Natural killer cell (primary cell): ENCODE data around the gene GBP1. TPM values are rescaled to one million over a fixed set of nuclear protein-coding genes. Genes with fewer than 3 reads are reported as not detected.

Source experiments
- ATAC-seq, 3 donors: fragments of 150-1000 bp in 2 of 3; fragments of 200-7000 bp in 1 of 3; cut with Tn5 transposase; 1 replicate in 1 of 3; 2 replicates in 2 of 3; pipeline ENCODE4 v1.10.0; 2021; ENCODE audit warnings: mild to moderate bottlenecking in 2 of 3, moderate library complexity in 2 of 3
- DNase-seq, 2 donors: peaks; one replicate each; pipeline versions ENCODE4 v3.0.0 to v3.0.0-alpha.2; 2013 to 2021; ENCODE audit warnings: mixed read lengths in 1 of 2
- H3K27ac ChIP-seq: one replicate; pipeline ENCODE4 v1.5.1; 2013; ENCODE audit warnings: mild to moderate bottlenecking, low read length
- H3K27me3 ChIP-seq: one replicate; pipeline ENCODE4 v1.6.1; 2013; ENCODE audit warnings: low read length; ENCODE audit not compliant: control insufficient read depth, insufficient read depth
- H3K36me3 ChIP-seq: one replicate; pipeline ENCODE4 v1.6.1; 2013; ENCODE audit warnings: low read length; ENCODE audit not compliant: control insufficient read depth, insufficient read depth
- H3K4me1 ChIP-seq: one replicate; pipeline ENCODE4 v1.6.1; 2013; ENCODE audit warnings: low read length; ENCODE audit not compliant: control insufficient read depth, insufficient read depth
- H3K4me3 ChIP-seq: one replicate; pipeline ENCODE4 v1.5.1; 2013; ENCODE audit warnings: low read length
- H3K9me3 ChIP-seq: one replicate; pipeline ENCODE4 v1.6.1; 2013; ENCODE audit warnings: low read length; ENCODE audit not compliant: control insufficient read depth, insufficient read depth
- H3K27ac Mint-ChIP-seq, 2 donors: one replicate each; pipeline ENCODE4 v1.8.0; 2022; ENCODE audit warnings: mild to moderate bottlenecking in 2 of 2, mixed read lengths in 2 of 2, moderate library complexity in 1 of 2
- H3K27me3 Mint-ChIP-seq, 2 donors: one replicate each; pipeline ENCODE4 v1.8.0; 2022; ENCODE audit warnings: low read depth in 2 of 2, mixed read lengths in 2 of 2
- H3K36me3 Mint-ChIP-seq: one replicate; pipeline ENCODE4 v1.8.0; 2022; ENCODE audit warnings: mixed read lengths
- H3K4me1 Mint-ChIP-seq, 2 donors: one replicate each; pipeline ENCODE4 v1.8.0; 2022; ENCODE audit warnings: mixed read lengths in 2 of 2
- H3K4me3 Mint-ChIP-seq: one replicate; pipeline ENCODE4 v1.8.0; 2022; ENCODE audit warnings: mild to moderate bottlenecking, moderate library complexity, mixed read lengths
- H3K9me3 Mint-ChIP-seq, 2 donors: one replicate each; pipeline ENCODE4 v1.8.0; 2022; ENCODE audit warnings: mixed read lengths in 2 of 2
- CTCF ChIP-seq: fragments of 200-600 bp; IDR thresholded peaks from one replicate; pipeline ENCODE4 v1.8.0; 2022; ENCODE audit warnings: antibody characterized with exemption
- WGBS: methylation state at CpG from one replicate; pipeline ENCODE4 v1.1.7; 2013; ENCODE audit warnings: missing lambda C conversion rate; ENCODE audit not compliant: insufficient coverage; 5-methylcytosine and 5-hydroxymethylcytosine counted together
- intact Hi-C: fragments of 100-400 bp; cut with micrococcal nuclease; formaldehyde crosslinking; loops from one replicate; pipeline ENCODE4 v1.14.2; 2022
- total RNA-seq, 4 donors: library from RNA; stranded (reverse); fragments of 120-200 nt in 1 of 4; gene quantifications; one replicate each; pipeline versions ENCODE4 v1.2.3 to v1.2.4, GENCODE V29; 2013 to 2022

GBP1 gene
- total RNA-seq, 3 donors from 2014 or later (not counting 1 experiment from before 2014, with no cell fraction given), result 32.0 to 41.2 (median 34.8) TPM

- no peak for ATAC-seq
- Mint-ChIP-seq H3K36me3 (peaks cover 41% of the 10 kb centered on the region), H3K9me3 (no peaks in the 10 kb centered on the region), H3K27me3 (no peaks in the 10 kb centered on the region), H3K27ac (peak overlapping the region; percentile 17 to 64), H3K4me1 (peaks cover 14 to 18% of the 10 kb centered on the region in 2 donors), H3K4me3 (no peak overlapping the region)
- H3K4me1 ChIP-seq, result no peaks in the 10 kb centered on the region
- H3K27me3 ChIP-seq, result no peaks in the 10 kb centered on the region
- no peak for DNase-seq
- peaks cover 57% of the 10 kb centered on the region for H3K36me3 ChIP-seq
- 95% methylated on average over 17 of the region's 17 CpGs for WGBS
- TF ChIP-seq CTCF, result no peak
- no peaks in the 10 kb centered on the region for H3K9me3 ChIP-seq
- H3K27ac ChIP-seq, result no peak overlapping the region
- intact Hi-C loops, result no loop called here
- no peak overlapping the region for H3K4me3 ChIP-seq
Measured at GRCh38 chr1:89104687-89105086, 39.7 kb upstream of the GBP1 start.

- Histone ChIP-seq H3K36me3 (peaks cover 51% of the 10 kb centered on the region), H3K4me3 (no peak overlapping the region), H3K27ac (no peak overlapping the region), H3K27me3 (no peaks in the 10 kb centered on the region), H3K4me1 (no peaks in the 10 kb centered on the region), H3K9me3 (no peaks in the 10 kb centered on the region)
- WGBS, result 94% methylated on average over 2 of the region's 2 CpGs
- Mint-ChIP-seq H3K27me3 (no peaks in the 10 kb centered on the region), H3K4me1 (peaks cover 14 to 18% of the 10 kb centered on the region in 2 donors), H3K9me3 (no peaks in the 10 kb centered on the region), H3K27ac (peak overlapping the region; percentile 17 to 64), H3K36me3 (peaks cover 35% of the 10 kb centered on the region), H3K4me3 (no peak overlapping the region)
- DNase-seq, result no peak
- intact Hi-C loops, result no loop called here
- TF ChIP-seq CTCF, result no peak
- no peak for ATAC-seq
Measured at GRCh38 chr1:89104147-89104546, 39.1 kb upstream of the GBP1 start.

GRCh38 chr1:89102021-89102420 lies 37.0 kb upstream of the GBP1 start:
- H3K27ac Mint-ChIP-seq, result peak overlapping the region in 1 of 2 donors; percentile 61
- peaks cover 8 to 13% of the 10 kb centered on the region in 2 donors for H3K4me1 Mint-ChIP-seq
- intact Hi-C loops, result no loop called here

More at GRCh38 chr1:89102021-89102420, 37.0 kb upstream of the GBP1 start:
- ATAC-seq, result no peak
- Mint-ChIP-seq H3K36me3 (peaks cover 24% of the 10 kb centered on the region), H3K9me3 (no peaks in the 10 kb centered on the region), H3K4me3 (no peak overlapping the region), H3K27me3 (no peaks in the 10 kb centered on the region)
- Histone ChIP-seq H3K4me3 (no peak overlapping the region), H3K27ac (no peak overlapping the region), H3K9me3 (no peaks in the 10 kb centered on the region), H3K4me1 (no peaks in the 10 kb centered on the region), H3K36me3 (peaks cover 30% of the 10 kb centered on the region), H3K27me3 (no peaks in the 10 kb centered on the region)
- no peak for DNase-seq
- TF ChIP-seq CTCF, result no peak
